GM23338 (cell line): ENCODE measurements around the gene RAB3A. TPM values are rescaled to one million over a fixed set of nuclear protein-coding genes. Genes with fewer than 3 reads are reported as not detected.

Experiments used
- ATAC-seq: fragments of 200-7000 bp; cut with Tn5 transposase; 3 replicates; pipeline ENCODE4 v1.9.1; 2020
- DNase-seq: peaks from one replicate; pipeline ENCODE4 v3.0.0-alpha.2; 2015; ENCODE audit warnings: low spot score
- H2AFZ ChIP-seq: fragments of 200-600 bp; sonication (generic); 2 replicates; pipeline ENCODE4 v1.8.0; 2016; ENCODE audit warnings: antibody characterized with exemption, mild to moderate bottlenecking, moderate library complexity
- H3F3A ChIP-seq: fragments of 200-600 bp; sonication (generic); replicated peaks from 2 replicates; pipeline ENCODE4 v1.8.0; 2017; ENCODE audit warnings: antibody characterized with exemption, mixed run types, low read depth
- H3K27ac ChIP-seq: fragments of 200-600 bp; sonication (generic); 2 replicates; pipeline ENCODE4 v1.6.1; 2016; ENCODE audit warnings: low read depth
- H3K27me3 ChIP-seq: fragments of 200-600 bp; sonication (generic); 2 replicates; pipeline ENCODE4 v1.8.0; 2016; ENCODE audit warnings: mild to moderate bottlenecking, mixed run types, moderate library complexity; ENCODE audit not compliant: insufficient read depth
- H3K36me3 ChIP-seq: fragments of 200-600 bp; sonication (generic); 2 replicates; pipeline ENCODE4 v1.8.0; 2016; ENCODE audit warnings: mild to moderate bottlenecking; ENCODE audit not compliant: insufficient read depth
- H3K4me1 ChIP-seq: fragments of 200-600 bp; sonication (generic); 2 replicates; pipeline ENCODE4 v1.8.0; 2016; ENCODE audit warnings: mild to moderate bottlenecking, moderate library complexity; ENCODE audit not compliant: insufficient read depth
- H3K4me2 ChIP-seq: fragments of 200-600 bp; sonication (generic); 2 replicates; pipeline ENCODE4 v1.7.1; 2017; ENCODE audit warnings: mixed run types
- H3K4me3 ChIP-seq: fragments of 200-600 bp; sonication (generic); 2 replicates; pipeline ENCODE4 v1.6.1; 2016; ENCODE audit warnings: mixed run types
- H3K79me2 ChIP-seq: fragments of 200-600 bp; sonication (generic); replicated peaks from 2 replicates; pipeline ENCODE4 v1.8.0; 2017; ENCODE audit warnings: mild to moderate bottlenecking; ENCODE audit not compliant: insufficient read depth
- H3K9me2 ChIP-seq: fragments of 200-600 bp; sonication (generic); 2 replicates; pipeline ENCODE4 v1.8.0; 2017; ENCODE audit not compliant: insufficient read depth
- H4K20me1 ChIP-seq: fragments of 200-600 bp; sonication (generic); replicated peaks from 2 replicates; pipeline ENCODE4 v1.8.0; 2017; ENCODE audit warnings: mild to moderate bottlenecking; ENCODE audit not compliant: insufficient read depth
- H3K27ac Mint-ChIP-seq: 2 replicates; pipeline ENCODE4 v1.8.0; 2020; ENCODE audit warnings: inconsistent platforms, mild to moderate bottlenecking, moderate library complexity, mixed read lengths
- H3K27me3 Mint-ChIP-seq: 3 replicates; pipeline ENCODE4 v1.8.0; 2022; ENCODE audit warnings: low read depth, mild to moderate bottlenecking, moderate library complexity, mixed read lengths, inconsistent platforms; ENCODE audit not compliant: insufficient read depth, poor library complexity
- H3K36me3 Mint-ChIP-seq: 3 replicates; pipeline ENCODE4 v1.8.0; 2021; ENCODE audit warnings: low read depth, mild to moderate bottlenecking, inconsistent platforms, moderate library complexity, mixed read lengths
- H3K4me1 Mint-ChIP-seq: 3 replicates; pipeline ENCODE4 v1.8.0; 2020; ENCODE audit warnings: mild to moderate bottlenecking, inconsistent platforms, mixed read lengths
- H3K4me3 Mint-ChIP-seq: 3 replicates; pipeline ENCODE4 v1.8.0; 2021; ENCODE audit warnings: moderate library complexity, mild to moderate bottlenecking, inconsistent platforms, mixed read lengths
- H3K9me3 Mint-ChIP-seq: 3 replicates; pipeline ENCODE4 v1.8.0; 2020; ENCODE audit warnings: moderate library complexity, mild to moderate bottlenecking, inconsistent platforms, mixed read lengths
- CREB1 ChIP-seq: fragments of 250-450 bp; sonication (Bioruptor Pico); IDR thresholded peaks from 2 replicates; pipeline ENCODE4 v1.5.0; 2020; ENCODE audit warnings: low read depth, mild to moderate bottlenecking, moderate library complexity
- EZH2 ChIP-seq: fragments of 200-600 bp; sonication (generic); IDR thresholded peaks from one replicate; pipeline ENCODE4 v1.8.0; 2017; ENCODE audit warnings: antibody characterized with exemption, mild to moderate bottlenecking, low read depth; ENCODE audit not compliant: unreplicated experiment
- EZH2phosphoT487 ChIP-seq: fragments of 200-600 bp; sonication (generic); IDR thresholded peaks from one replicate; pipeline ENCODE4 v1.8.1; 2018; ENCODE audit warnings: antibody characterized with exemption; ENCODE audit not compliant: unreplicated experiment
- JUNB ChIP-seq: IDR thresholded peaks from one replicate; pipeline ENCODE4 v1.6.1; 2016; ENCODE audit warnings: antibody characterized with exemption; ENCODE audit not compliant: unreplicated experiment
- NANOG ChIP-seq: IDR thresholded peaks from 2 replicates; pipeline ENCODE4 v1.6.1; 2016; ENCODE audit warnings: antibody characterized with exemption, borderline replicate concordance
- POLR2AphosphoS5 ChIP-seq: IDR thresholded peaks from 2 replicates; pipeline ENCODE4 v1.6.1; 2016; ENCODE audit warnings: antibody characterized with exemption, low read depth
- STAT1 ChIP-seq: IDR thresholded peaks from one replicate; pipeline ENCODE4 v1.6.1; 2016; ENCODE audit warnings: antibody characterized with exemption; ENCODE audit not compliant: unreplicated experiment
- ZNF114 ChIP-seq: fragments of 250-450 bp; sonication (Bioruptor Pico); IDR thresholded peaks from 2 replicates; pipeline ENCODE4 v1.5.0; 2020; ENCODE audit warnings: mild to moderate bottlenecking, moderate library complexity
- polyA plus RNA-seq: library from polyadenylated mRNA; unstranded; fragments of >200 nt; fragmentation: Nextera tagmentation; extraction: Ambion mirVana; gene quantifications from 2 replicates; pipeline ENCODE4 v1.2.1, GENCODE V29; 2016
- total RNA-seq: library from RNA; depleted of rRNA; stranded (reverse); fragments of >200 nt; shearing (Covaris generic); gene quantifications from 2 replicates; pipeline ENCODE4 v1.2.3, GENCODE V29; 2014
- TF ChIP-seq, protein P1 (sequence below): IDR thresholded peaks from 2 replicates; pipeline ENCODE4 v1.6.1; 2016; ENCODE audit warnings: antibody characterized with exemption
- TF ChIP-seq, protein P2 (sequence below), 2 experiments: fragments of 200-600 bp in 1 of 2; sonication (generic) in 1 of 2; conservative IDR thresholded peaks; 2 replicates each; pipeline versions ENCODE4 v1.5.1 to v1.6.1; 2016 to 2017; ENCODE audit warnings: antibody characterized with exemption in 2 of 2, low read depth in 2 of 2, mild to moderate bottlenecking in 2 of 2, moderate library complexity in 1 of 2
- TF ChIP-seq, protein P3 (sequence below): fragments of 250-450 bp; sonication (Bioruptor Pico); IDR thresholded peaks from 2 replicates; pipeline ENCODE4 v1.5.0; 2020; ENCODE audit warnings: mild to moderate bottlenecking, moderate library complexity

The RAB3A gene
- total and polyA plus RNA-seq, 2 experiments from 2014 or later: 9.7 to 20.3 TPM

DNA sequence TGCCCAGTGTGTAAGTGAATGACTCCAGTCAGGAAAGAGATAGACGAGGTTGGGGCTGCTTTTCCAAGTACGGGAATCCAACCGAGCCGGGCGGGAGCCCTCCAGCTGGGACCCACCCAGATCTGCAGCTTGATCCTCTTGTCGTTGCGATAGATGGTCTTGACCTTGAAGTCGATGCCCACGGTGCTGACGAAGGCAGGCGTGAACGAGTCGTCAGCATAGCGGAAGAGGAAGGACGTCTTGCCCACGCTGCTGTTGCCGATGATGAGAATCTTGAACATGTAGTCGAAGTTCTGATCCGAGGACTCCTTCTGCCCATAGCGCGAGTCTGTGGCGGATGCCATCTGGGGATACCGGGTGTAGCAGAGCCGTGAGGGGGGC is 1.5 kb downstream of the RAB3A start:
- ATAC-seq: no peak
- H3K9me3 Mint-ChIP-seq: no peaks in the 10 kb centered on the region
- Histone ChIP-seq H3K36me3 (peaks cover 11% of the 10 kb centered on the region; the same call in 1 of the 2 replicates), H3K4me1 (peaks cover 11% of the 10 kb centered on the region), H3K79me2 (0 out of 2 replicates have a peak, but pooled peaks cover 6% of the 10 kb centered on the region), H2AFZ (no peak overlapping the region), H3K27me3 (no peaks in the 10 kb centered on the region), H4K20me1 (peaks cover 5% of the 10 kb centered on the region), H3F3A (peaks cover 31% of the 10 kb centered on the region), H3K9me2 (no peaks in the 10 kb centered on the region), H3K4me3 (peak overlapping the region; percentile 90), H3K4me2 (peak overlapping the region; percentile 94), H3K27ac (no peak overlapping the region)
- peaks cover 17% of the 10 kb centered on the region; the same call in 2 of the 3 replicates for H3K4me1 Mint-ChIP-seq
- no peak overlapping the region for H3K27ac Mint-ChIP-seq
- H3K4me3 Mint-ChIP-seq: peak overlapping the region; percentile 97; the same call in 2 of the 3 replicates
- peaks cover 16% of the 10 kb centered on the region for H3K27me3 Mint-ChIP-seq
- TF ChIP-seq NANOG (no peak), JUNB (no peak), CREB1 (CRISPR knock-in tag) (no peak), STAT1 (no peak), EZH2phosphoT487 (no peak), ZNF114 (CRISPR knock-in tag) (no peak), EZH2 (no peak), POLR2AphosphoS5 (no peak)
- TF ChIP-seq, protein P1, sequence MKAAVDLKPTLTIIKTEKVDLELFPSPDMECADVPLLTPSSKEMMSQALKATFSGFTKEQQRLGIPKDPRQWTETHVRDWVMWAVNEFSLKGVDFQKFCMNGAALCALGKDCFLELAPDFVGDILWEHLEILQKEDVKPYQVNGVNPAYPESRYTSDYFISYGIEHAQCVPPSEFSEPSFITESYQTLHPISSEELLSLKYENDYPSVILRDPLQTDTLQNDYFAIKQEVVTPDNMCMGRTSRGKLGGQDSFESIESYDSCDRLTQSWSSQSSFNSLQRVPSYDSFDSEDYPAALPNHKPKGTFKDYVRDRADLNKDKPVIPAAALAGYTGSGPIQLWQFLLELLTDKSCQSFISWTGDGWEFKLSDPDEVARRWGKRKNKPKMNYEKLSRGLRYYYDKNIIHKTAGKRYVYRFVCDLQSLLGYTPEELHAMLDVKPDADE: no peak
- DNase-seq: no peak
- peaks cover 35% of the 10 kb centered on the region for H3K36me3 Mint-ChIP-seq

DNA sequence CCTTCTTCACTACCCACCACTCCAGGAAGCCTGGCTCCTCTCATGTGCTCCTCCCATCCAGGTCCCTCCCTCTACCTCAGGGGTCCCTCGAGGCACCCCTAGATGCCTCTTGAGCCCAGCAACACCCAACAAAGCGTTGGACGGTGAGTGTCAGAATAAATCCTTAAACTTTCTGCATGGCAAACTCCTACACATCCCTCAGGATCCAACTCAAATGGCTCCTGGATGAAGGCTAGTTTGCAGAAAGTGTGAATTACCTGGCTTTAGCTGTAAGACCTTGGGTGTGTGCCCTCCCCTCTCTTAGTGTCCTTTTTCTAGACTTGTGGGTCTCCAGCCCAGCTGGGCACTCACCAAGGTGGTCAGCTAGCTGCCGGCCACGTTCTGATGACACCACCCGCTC is 5.5 kb downstream of the RAB3A start:
- peaks cover 11% of the 10 kb centered on the region; the same call in 1 of the 2 replicates for H3K36me3 ChIP-seq
- Mint-ChIP-seq H3K4me3 (no peak overlapping the region; the same call in 2 of the 3 replicates), H3K36me3 (peaks cover 45% of the 10 kb centered on the region)
- TF ChIP-seq EZH2: no peak
- TF ChIP-seq, protein P2, sequence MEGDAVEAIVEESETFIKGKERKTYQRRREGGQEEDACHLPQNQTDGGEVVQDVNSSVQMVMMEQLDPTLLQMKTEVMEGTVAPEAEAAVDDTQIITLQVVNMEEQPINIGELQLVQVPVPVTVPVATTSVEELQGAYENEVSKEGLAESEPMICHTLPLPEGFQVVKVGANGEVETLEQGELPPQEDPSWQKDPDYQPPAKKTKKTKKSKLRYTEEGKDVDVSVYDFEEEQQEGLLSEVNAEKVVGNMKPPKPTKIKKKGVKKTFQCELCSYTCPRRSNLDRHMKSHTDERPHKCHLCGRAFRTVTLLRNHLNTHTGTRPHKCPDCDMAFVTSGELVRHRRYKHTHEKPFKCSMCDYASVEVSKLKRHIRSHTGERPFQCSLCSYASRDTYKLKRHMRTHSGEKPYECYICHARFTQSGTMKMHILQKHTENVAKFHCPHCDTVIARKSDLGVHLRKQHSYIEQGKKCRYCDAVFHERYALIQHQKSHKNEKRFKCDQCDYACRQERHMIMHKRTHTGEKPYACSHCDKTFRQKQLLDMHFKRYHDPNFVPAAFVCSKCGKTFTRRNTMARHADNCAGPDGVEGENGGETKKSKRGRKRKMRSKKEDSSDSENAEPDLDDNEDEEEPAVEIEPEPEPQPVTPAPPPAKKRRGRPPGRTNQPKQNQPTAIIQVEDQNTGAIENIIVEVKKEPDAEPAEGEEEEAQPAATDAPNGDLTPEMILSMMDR (conservative IDR thresholded peaks at IDR 0.05; ENCODE audit: low read depth in 2 of 2): no peak
- no peak for TF ChIP-seq EZH2phosphoT487
- TF ChIP-seq JUNB: no peak
- TF ChIP-seq STAT1: no peak
- TF ChIP-seq CREB1 (CRISPR knock-in tag): no peak
- no peak for TF ChIP-seq NANOG
- TF ChIP-seq, protein P3, sequence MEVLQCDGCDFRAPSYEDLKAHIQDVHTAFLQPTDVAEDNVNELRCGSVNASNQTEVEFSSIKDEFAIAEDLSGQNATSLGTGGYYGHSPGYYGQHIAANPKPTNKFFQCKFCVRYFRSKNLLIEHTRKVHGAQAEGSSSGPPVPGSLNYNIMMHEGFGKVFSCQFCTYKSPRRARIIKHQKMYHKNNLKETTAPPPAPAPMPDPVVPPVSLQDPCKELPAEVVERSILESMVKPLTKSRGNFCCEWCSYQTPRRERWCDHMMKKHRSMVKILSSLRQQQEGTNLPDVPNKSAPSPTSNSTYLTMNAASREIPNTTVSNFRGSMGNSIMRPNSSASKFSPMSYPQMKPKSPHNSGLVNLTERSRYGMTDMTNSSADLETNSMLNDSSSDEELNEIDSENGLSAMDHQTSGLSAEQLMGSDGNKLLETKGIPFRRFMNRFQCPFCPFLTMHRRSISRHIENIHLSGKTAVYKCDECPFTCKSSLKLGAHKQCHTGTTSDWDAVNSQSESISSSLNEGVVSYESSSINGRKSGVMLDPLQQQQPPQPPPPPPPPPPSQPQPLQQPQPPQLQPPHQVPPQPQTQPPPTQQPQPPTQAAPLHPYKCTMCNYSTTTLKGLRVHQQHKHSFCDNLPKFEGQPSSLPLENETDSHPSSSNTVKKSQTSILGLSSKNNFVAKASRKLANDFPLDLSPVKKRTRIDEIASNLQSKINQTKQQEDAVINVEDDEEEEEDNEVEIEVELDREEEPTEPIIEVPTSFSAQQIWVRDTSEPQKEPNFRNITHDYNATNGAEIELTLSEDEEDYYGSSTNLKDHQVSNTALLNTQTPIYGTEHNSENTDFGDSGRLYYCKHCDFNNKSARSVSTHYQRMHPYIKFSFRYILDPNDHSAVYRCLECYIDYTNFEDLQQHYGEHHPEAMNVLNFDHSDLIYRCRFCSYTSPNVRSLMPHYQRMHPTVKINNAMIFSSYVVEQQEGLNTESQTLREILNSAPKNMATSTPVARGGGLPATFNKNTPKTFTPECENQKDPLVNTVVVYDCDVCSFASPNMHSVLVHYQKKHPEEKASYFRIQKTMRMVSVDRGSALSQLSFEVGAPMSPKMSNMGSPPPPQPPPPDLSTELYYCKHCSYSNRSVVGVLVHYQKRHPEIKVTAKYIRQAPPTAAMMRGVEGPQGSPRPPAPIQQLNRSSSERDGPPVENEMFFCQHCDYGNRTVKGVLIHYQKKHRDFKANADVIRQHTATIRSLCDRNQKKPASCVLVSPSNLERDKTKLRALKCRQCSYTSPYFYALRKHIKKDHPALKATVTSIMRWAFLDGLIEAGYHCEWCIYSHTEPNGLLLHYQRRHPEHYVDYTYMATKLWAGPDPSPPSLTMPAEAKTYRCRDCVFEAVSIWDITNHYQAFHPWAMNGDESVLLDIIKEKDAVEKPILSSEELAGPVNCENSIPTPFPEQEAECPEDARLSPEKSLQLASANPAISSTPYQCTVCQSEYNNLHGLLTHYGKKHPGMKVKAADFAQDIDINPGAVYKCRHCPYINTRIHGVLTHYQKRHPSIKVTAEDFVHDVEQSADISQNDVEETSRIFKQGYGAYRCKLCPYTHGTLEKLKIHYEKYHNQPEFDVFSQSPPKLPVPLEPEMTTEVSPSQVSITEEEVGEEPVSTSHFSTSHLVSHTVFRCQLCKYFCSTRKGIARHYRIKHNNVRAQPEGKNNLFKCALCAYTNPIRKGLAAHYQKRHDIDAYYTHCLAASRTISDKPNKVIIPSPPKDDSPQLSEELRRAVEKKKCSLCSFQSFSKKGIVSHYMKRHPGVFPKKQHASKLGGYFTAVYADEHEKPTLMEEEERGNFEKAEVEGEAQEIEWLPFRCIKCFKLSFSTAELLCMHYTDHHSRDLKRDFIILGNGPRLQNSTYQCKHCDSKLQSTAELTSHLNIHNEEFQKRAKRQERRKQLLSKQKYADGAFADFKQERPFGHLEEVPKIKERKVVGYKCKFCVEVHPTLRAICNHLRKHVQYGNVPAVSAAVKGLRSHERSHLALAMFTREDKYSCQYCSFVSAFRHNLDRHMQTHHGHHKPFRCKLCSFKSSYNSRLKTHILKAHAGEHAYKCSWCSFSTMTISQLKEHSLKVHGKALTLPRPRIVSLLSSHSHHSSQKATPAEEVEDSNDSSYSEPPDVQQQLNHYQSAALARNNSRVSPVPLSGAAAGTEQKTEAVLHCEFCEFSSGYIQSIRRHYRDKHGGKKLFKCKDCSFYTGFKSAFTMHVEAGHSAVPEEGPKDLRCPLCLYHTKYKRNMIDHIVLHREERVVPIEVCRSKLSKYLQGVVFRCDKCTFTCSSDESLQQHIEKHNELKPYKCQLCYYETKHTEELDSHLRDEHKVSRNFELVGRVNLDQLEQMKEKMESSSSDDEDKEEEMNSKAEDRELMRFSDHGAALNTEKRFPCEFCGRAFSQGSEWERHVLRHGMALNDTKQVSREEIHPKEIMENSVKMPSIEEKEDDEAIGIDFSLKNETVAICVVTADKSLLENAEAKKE (CRISPR knock-in tag): no peak
- no peak for TF ChIP-seq ZNF114 (CRISPR knock-in tag)

More for the DNA sequence above, 5.5 kb downstream of the RAB3A start:
- Mint-ChIP-seq H3K27me3 (peaks cover 16% of the 10 kb centered on the region), H3K4me1 (peaks cover 19% of the 10 kb centered on the region; the same call in 2 of the 3 replicates), H3K9me3 (no peaks in the 10 kb centered on the region), H3K27ac (no peak overlapping the region)
- Histone ChIP-seq H3K4me1 (peaks cover 8% of the 10 kb centered on the region; the same call in 1 of the 2 replicates), H3K79me2 (peaks cover 12% of the 10 kb centered on the region), H2AFZ (no peak overlapping the region), H3K27me3 (no peaks in the 10 kb centered on the region), H3F3A (peaks cover 27% of the 10 kb centered on the region; the same call in 1 of the 2 replicates), H3K4me3 (no peak overlapping the region), H4K20me1 (peaks cover 19% of the 10 kb centered on the region), H3K9me2 (no peaks in the 10 kb centered on the region), H3K4me2 (no peak overlapping the region), H3K27ac (no peak overlapping the region)
- DNase-seq: no peak
- no peak for ATAC-seq
